ENCODE results near the gene SH3PXD2B.
A peak's percentile ranks its signal among the peaks of the same experiment; 100 is the strongest.
"Not testable (repeated sequence)": the region's sequence is repeated elsewhere in the genome, so short reads cannot be mapped to it uniquely, and the experiment has no call there.

Gene SH3PXD2B

GRCh38 chr5:172288465-172288864 is 165.9 kb downstream of the SH3PXD2B start:
- DNase-seq: no peak

- not testable (repeated sequence) for DNase-seq
These were observed 167.2 kb downstream of the SH3PXD2B start for GRCh38 chr5:172287140-172287539.

GRCh38 chr5:172285226-172286143 is 168.8 kb downstream of the SH3PXD2B start:
- no peak for DNase-seq

- no peak for DNase-seq
These were observed 169.7 kb downstream of the SH3PXD2B start for GRCh38 chr5:172284611-172284980.

- peak; percentile 34 to 92 for DNase-seq
These were observed 170.3 kb downstream of the SH3PXD2B start for GRCh38 chr5:172283862-172284610.

- peak; percentile 45 to 58 for DNase-seq
These were observed 171.1 kb downstream of the SH3PXD2B start, which contains the start of gene UBTD2 for GRCh38 chr5:172283020-172283861. Gene UBTD2, minus strand, starts transcription at chr5:172283764. Its CDS starts 99 bp downstream, at chr5:172283665.

GRCh38 chr5:172282272-172283019 is 171.9 kb downstream of the SH3PXD2B start:
- no peak for DNase-seq

- DNase-seq: no peak
These were observed 173.0 kb downstream of the SH3PXD2B start for GRCh38 chr5:172281346-172281745.

GRCh38 chr5:172280929-172281328 is 173.4 kb downstream of the SH3PXD2B start:
- no peak for DNase-seq

- DNase-seq: no peak
These were observed 174.0 kb downstream of the SH3PXD2B start for GRCh38 chr5:172280317-172280716.

GRCh38 chr5:172278356-172278755 is 176.0 kb downstream of the SH3PXD2B start:
- no peak for DNase-seq

GRCh38 chr5:172276214-172276613 is 178.1 kb downstream of the SH3PXD2B start:
- DNase-seq: no peak

All from bone marrow (tissue), 2 donors.